HEK293T (cell line): ENCODE data around the gene PIK3R4.

Experiments used
- CTCF ChIA-PET: fragments of 350-600 bp; formaldehyde crosslinking; extraction: SDS; loops from one replicate; lab custom pipeline; 2021; ENCODE audit warnings: antibody characterized with exemption, inconsistent platforms; lab: Yijun Ruan, JAX
- POLR2A ChIA-PET: fragments of 350-600 bp; formaldehyde crosslinking; extraction: SDS; loops from one replicate; lab custom pipeline; 2020; ENCODE audit warnings: antibody characterized with exemption, inconsistent platforms; lab: Yijun Ruan, JAX
- DNase-seq: peaks from one replicate; pipeline ENCODE4 v3.0.0; 2012; ENCODE audit warnings: mixed read lengths; ENCODE audit errors: extremely low spot score
- ARNT ChIP-seq: fragments of 450-650 bp; IDR thresholded peaks from 2 replicates; pipeline ENCODE4 v1.6.1; 2017; ENCODE audit warnings: mild to moderate bottlenecking
- BHLHE40 ChIP-seq: fragments of 450-650 bp; IDR thresholded peaks from 2 replicates; pipeline ENCODE4 v1.6.1; 2016; ENCODE audit warnings: mild to moderate bottlenecking, moderate library complexity, borderline replicate concordance
- CTBP1 ChIP-seq: fragments of 450-650 bp; IDR thresholded peaks from 2 replicates; pipeline ENCODE4 v1.6.1; 2016; ENCODE audit warnings: borderline replicate concordance
- ELF4 ChIP-seq: fragments of 450-650 bp; IDR thresholded peaks from 2 replicates; pipeline ENCODE4 v1.6.1; 2017; ENCODE audit warnings: antibody characterized with exemption
- FOXA1 ChIP-seq: fragments of 450-650 bp; IDR thresholded peaks from 2 replicates; pipeline ENCODE4 v1.6.1; 2016; ENCODE audit warnings: mild to moderate bottlenecking
- FOXK2 ChIP-seq: fragments of 450-650 bp; IDR thresholded peaks from 2 replicates; pipeline ENCODE4 v1.6.1; 2016; ENCODE audit warnings: mild to moderate bottlenecking
- FOXM1 ChIP-seq: fragments of 450-650 bp; IDR thresholded peaks from 2 replicates; pipeline ENCODE4 v1.6.1; 2017; ENCODE audit warnings: mild to moderate bottlenecking, borderline replicate concordance
- HDGF ChIP-seq: fragments of 450-650 bp; IDR thresholded peaks from 2 replicates; pipeline ENCODE4 v1.6.1; 2017; ENCODE audit warnings: antibody characterized with exemption, borderline replicate concordance
- L3MBTL2 ChIP-seq: fragments of 450-650 bp; conservative IDR thresholded peaks from 2 replicates; pipeline ENCODE4 v1.6.1; 2016; ENCODE audit warnings: mild to moderate bottlenecking
- LEF1 ChIP-seq: fragments of 450-650 bp; IDR thresholded peaks from 2 replicates; pipeline ENCODE4 v1.6.1; 2017; ENCODE audit warnings: mild to moderate bottlenecking, borderline replicate concordance
- NFRKB ChIP-seq: fragments of 450-650 bp; IDR thresholded peaks from 2 replicates; pipeline ENCODE4 v1.6.1; 2016; ENCODE audit warnings: mild to moderate bottlenecking, moderate library complexity
- PKNOX1 ChIP-seq: fragments of 450-650 bp; IDR thresholded peaks from 2 replicates; pipeline ENCODE4 v1.6.1; 2016
- SP1 ChIP-seq: fragments of 450-650 bp; IDR thresholded peaks from 2 replicates; pipeline ENCODE4 v1.6.1; 2017
- SUZ12 ChIP-seq: fragments of 450-650 bp; IDR thresholded peaks from 2 replicates; pipeline ENCODE4 v1.6.1; 2016; ENCODE audit warnings: mild to moderate bottlenecking
- TARDBP ChIP-seq: fragments of 450-650 bp; IDR thresholded peaks from 2 replicates; pipeline ENCODE4 v1.6.1; 2016
- ZNF384 ChIP-seq: fragments of 450-650 bp; IDR thresholded peaks from 2 replicates; pipeline ENCODE4 v1.6.1; 2016

The PIK3R4 gene

GRCh38 chr3:130755666-130756065 is 9.0 kb upstream of the PIK3R4 start:
- CTCF ChIA-PET = interaction anchor here (0.6 kb wide), 1 partner anchor 294 kb away, joined by 4 read pairs; no protein-coding TSS in a partner anchor
- DNase-seq = no peak
- POLR2A ChIA-PET = interaction anchor here (0.8 kb wide), 1 partner anchor 138 kb away, joined by 4 read pairs; the partner anchor contains the start of gene ATP2C1
- TF ChIP-seq FOXK2 (no peak), BHLHE40 (no peak), NFRKB (no peak), HDGF (no peak), CTBP1 (no peak), SUZ12 (no peak), FOXA1 (no peak), SP1 (no peak), L3MBTL2 (no peak), ELF4 (no peak), LEF1 (no peak), FOXM1 (no peak), ARNT (no peak), PKNOX1 (no peak), ZNF384 (no peak), TARDBP (no peak)

GRCh38 chr3:130748981-130749380 is 2.4 kb upstream of the PIK3R4 start:
- TF ChIP-seq PKNOX1 (no peak), L3MBTL2 (no peak), FOXM1 (no peak), HDGF (no peak), ELF4 (no peak), CTBP1 (no peak), ZNF384 (no peak), FOXK2 (no peak), FOXA1 (no peak), BHLHE40 (no peak), ARNT (no peak), LEF1 (no peak), TARDBP (no peak), SP1 (no peak), SUZ12 (no peak), NFRKB (no peak)
- ChIA-PET CTCF (interaction anchor here (0.6 kb wide), 1 partner anchor 11 kb away, joined by 3 read pairs; no protein-coding TSS in a partner anchor), POLR2A (interaction anchor here (0.6 to 3.7 kb wide), 3 partner anchors 101 to 149 kb away, joined by 3 to 23 read pairs (median 5); partner anchors contain the start of gene ATP2C1)
- no peak for DNase-seq

GRCh38 chr3:130748467-130748861 is 1.8 kb upstream of the PIK3R4 start:
- CTCF ChIA-PET = no interaction called here
- POLR2A ChIA-PET = interaction anchor here (0.6 to 3.7 kb wide), 3 partner anchors 13 to 149 kb away, joined by 4 to 23 read pairs (median 5); partner anchors contain the start of gene ATP2C1
- no peak for TF ChIP-seq L3MBTL2
- TF ChIP-seq HDGF = no peak
- TF ChIP-seq ELF4 = no peak
- TF ChIP-seq SUZ12 = no peak
- TF ChIP-seq TARDBP = no peak
- no peak for TF ChIP-seq SP1
- no peak for TF ChIP-seq LEF1
- no peak for DNase-seq

GRCh38 chr3:130743354-130743753 is 3.3 kb downstream of the PIK3R4 start:
- POLR2A ChIA-PET = no interaction called here
- no peak for DNase-seq
- CTCF ChIA-PET = no interaction called here
- TF ChIP-seq ARNT (no peak), TARDBP (no peak), PKNOX1 (no peak), ZNF384 (no peak), NFRKB (no peak), FOXM1 (no peak), CTBP1 (no peak), L3MBTL2 (no peak)

- ChIA-PET POLR2A (no interaction called here), CTCF (interaction anchor here (0.6 kb wide), 1 partner anchor 19 kb away, joined by 3 read pairs; no protein-coding TSS in a partner anchor)
- no peak for DNase-seq
- no peak for TF ChIP-seq TARDBP
- no peak for TF ChIP-seq SP1
- TF ChIP-seq SUZ12 = no peak
- no peak for TF ChIP-seq FOXA1
- TF ChIP-seq LEF1 = no peak
- no peak for TF ChIP-seq ZNF384
- TF ChIP-seq BHLHE40 = no peak
Measured at GRCh38 chr3:130741946-130742610, 4.6 kb downstream of the PIK3R4 start.

- CTCF ChIA-PET = no interaction called here
- no peak for DNase-seq
- POLR2A ChIA-PET = no interaction called here
- TF ChIP-seq NFRKB (no peak), ARNT (no peak), BHLHE40 (no peak), L3MBTL2 (no peak), SUZ12 (no peak), ZNF384 (no peak), SP1 (no peak), FOXK2 (no peak), FOXM1 (no peak), LEF1 (no peak), FOXA1 (no peak), PKNOX1 (no peak), CTBP1 (no peak), ELF4 (no peak), HDGF (no peak), TARDBP (no peak)
Measured at GRCh38 chr3:130739848-130740247, 6.8 kb downstream of the PIK3R4 start.
